ENCODE data around the gene DIP2A. TPM values are rescaled to one million over a fixed set of nuclear protein-coding genes. Genes with fewer than 3 reads are reported as not detected.

The DIP2A gene
- total RNA-seq, 8 experiments from 2014 or later, result 13.2 to 70.9 (median 16.5) TPM

DNA sequence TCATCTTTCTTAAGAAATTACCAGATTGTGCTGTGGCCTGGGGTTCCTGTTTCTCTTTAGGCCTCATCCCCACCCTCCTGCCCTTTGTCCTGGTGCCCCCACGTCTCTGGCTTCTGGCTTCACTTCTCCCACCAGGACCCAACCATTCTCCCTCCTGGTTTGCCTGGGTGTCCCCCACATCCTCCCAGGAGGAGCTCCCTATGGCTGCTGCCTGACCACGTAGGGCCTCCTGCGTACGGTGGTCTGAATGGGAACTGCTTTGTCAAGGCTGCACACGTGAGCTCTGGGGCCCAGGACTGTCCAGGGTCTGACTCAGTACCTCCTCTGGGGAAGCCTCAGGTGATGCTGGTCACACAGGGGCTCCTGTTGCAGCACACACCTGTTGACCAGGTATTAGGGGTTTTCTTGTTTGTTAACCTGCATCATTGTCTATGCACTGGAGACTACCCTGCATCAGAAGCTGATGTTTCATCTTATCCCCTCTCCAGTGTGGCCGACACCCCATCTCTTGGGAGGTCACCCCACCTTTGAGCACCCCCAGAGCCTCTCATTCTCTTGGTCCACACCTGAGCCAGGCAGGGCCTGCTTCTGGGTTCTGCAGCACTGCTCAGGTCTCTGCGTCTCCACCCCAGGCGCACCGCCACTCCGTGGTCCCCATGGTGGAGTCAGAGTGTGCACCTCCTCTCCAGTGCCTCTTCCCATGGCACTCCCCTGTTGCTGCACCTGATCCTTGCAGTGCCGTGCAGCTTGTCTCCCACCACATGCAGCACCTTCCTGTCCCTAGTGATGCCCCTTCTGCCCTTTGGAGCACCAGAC is 80.4 kb downstream of the DIP2A start:
- H3K4me1 ChIP-seq (replicated peaks in 1 of 2), result no peaks in the 10 kb centered on the region
- ATAC-seq (replicated peaks in 6 of 8), result no peak
- no peak overlapping the region for H3K4me3 ChIP-seq
- no peak overlapping the region for H3K27ac ChIP-seq
- 93 to 100% (median 94%) methylated on average over 5 to 9 of the region's 11 CpGs; no CpG with 5 or more reads in 7 of the 10 experiments for WGBS, 10 experiments
- in situ Hi-C loops (cut with MboI; ENCODE audit: low pct_unique_long_range_greater_than_20kb in 2 of 9, low sequenced_read_pairs in 9 of 9, unreplicated experiment in 9 of 9), result no loop called here

- in situ Hi-C loops (cut with MboI; ENCODE audit: low pct_unique_long_range_greater_than_20kb in 2 of 9, low sequenced_read_pairs in 9 of 9, unreplicated experiment in 9 of 9), result no loop called here
- no peak for ATAC-seq (replicated peaks in 6 of 8)
These were observed 81.5 kb downstream of the DIP2A start for GRCh38 chr21:46540087-46540710.

GRCh38 chr21:46542588-46543124 is 84.0 kb downstream of the DIP2A start:
- peak in 4 of 8 experiments; percentile 48 to 70 (median 52) for ATAC-seq (replicated peaks in 6 of 8)
- in situ Hi-C loops (cut with MboI; ENCODE audit: low pct_unique_long_range_greater_than_20kb in 2 of 9, low sequenced_read_pairs in 9 of 9, unreplicated experiment in 9 of 9), result no loop called here
- H3K4me3 ChIP-seq, result no peak overlapping the region
- WGBS, 10 experiments, result 100% methylated on average over 1 of the region's 8 CpGs; no CpG with 5 or more reads in 8 of the 10 experiments
- H3K4me1 ChIP-seq (replicated peaks in 1 of 2), result no peaks in the 10 kb centered on the region
- no peak overlapping the region for H3K27ac ChIP-seq

More at GRCh38 chr21:46540087-46540710, 81.5 kb downstream of the DIP2A start:
- WGBS, 10 experiments, result 90 to 100% (median 98%) methylated on average over 2 to 7 of the region's 11 CpGs; no CpG with 5 or more reads in 4 of the 10 experiments
- H3K4me1 ChIP-seq (replicated peaks in 1 of 2), result no peaks in the 10 kb centered on the region
- no peak overlapping the region for H3K27ac ChIP-seq
- H3K4me3 ChIP-seq, result no peak overlapping the region

DNA sequence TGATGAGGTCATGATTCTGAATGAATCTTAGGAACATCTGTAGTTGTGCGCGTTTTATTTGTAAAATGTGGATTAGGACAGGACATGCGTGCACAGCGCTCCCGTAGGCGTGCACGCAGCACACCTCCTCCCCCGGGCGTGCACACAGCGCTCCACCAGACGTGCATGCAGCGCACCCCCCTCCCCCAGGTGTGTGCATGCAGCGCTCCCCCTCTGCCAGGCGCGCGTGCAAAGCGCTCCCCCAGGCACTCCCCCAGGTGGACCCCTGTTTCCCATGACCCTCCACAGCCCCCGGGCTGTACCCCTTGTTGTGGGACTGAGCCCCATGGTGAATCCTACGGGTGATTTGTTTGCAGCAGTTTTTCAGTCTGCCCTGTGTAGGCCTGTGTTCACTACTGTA is 84.6 kb downstream of the DIP2A start:
- ATAC-seq (replicated peaks in 6 of 8), result no peak
- H3K4me1 ChIP-seq (replicated peaks in 1 of 2), result no peaks in the 10 kb centered on the region

GRCh38 chr21:46544003-46544402 is 85.3 kb downstream of the DIP2A start:
- no peak overlapping the region for H3K27ac ChIP-seq
- ATAC-seq (replicated peaks in 6 of 8), result no peak
- H3K4me1 ChIP-seq (replicated peaks in 1 of 2), result no peaks in the 10 kb centered on the region
- 65 to 100% (median 91%) methylated on average over 2 to 8 of the region's 8 CpGs; no CpG with 5 or more reads in 2 of the 10 experiments for WGBS, 10 experiments
- H3K4me3 ChIP-seq, result no peak overlapping the region
- in situ Hi-C loops (cut with MboI; ENCODE audit: low pct_unique_long_range_greater_than_20kb in 2 of 9, low sequenced_read_pairs in 9 of 9, unreplicated experiment in 9 of 9), result no loop called here

More for the DNA sequence above, 84.6 kb downstream of the DIP2A start:
- H3K4me3 ChIP-seq, result no peak overlapping the region
- in situ Hi-C loops (cut with MboI; ENCODE audit: low pct_unique_long_range_greater_than_20kb in 2 of 9, low sequenced_read_pairs in 9 of 9, unreplicated experiment in 9 of 9), result no loop called here
- no peak overlapping the region for H3K27ac ChIP-seq
- 100% methylated on average over 2 to 5 of the region's 19 CpGs; no CpG with 5 or more reads in 7 of the 10 experiments for WGBS, 10 experiments

DNA sequence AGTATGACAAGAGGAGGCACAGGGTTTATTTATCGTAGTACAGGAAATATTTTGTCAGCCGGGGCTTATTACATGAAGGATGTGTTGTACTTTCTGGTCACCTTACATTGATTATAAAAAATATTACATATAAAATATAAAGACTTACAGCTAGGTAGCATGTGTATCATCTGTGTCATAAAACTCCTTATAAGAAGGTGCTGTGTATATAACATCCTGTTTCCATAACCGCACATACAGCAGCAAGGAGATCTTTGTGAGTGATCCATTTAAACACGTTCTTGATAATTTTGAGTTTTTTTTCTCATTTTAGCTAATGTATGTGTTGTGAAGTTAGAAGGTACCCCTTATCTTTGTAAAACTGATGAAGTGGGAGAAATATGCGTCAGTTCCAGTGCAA is 86.1 kb downstream of the DIP2A start:
- Histone ChIP-seq H3K4me3 (no peak overlapping the region), H3K4me1 (replicated peaks in 1 of 2) (no peaks in the 10 kb centered on the region), H3K27ac (no peak overlapping the region)
- in situ Hi-C loops (cut with MboI; ENCODE audit: low pct_unique_long_range_greater_than_20kb in 2 of 9, low sequenced_read_pairs in 9 of 9, unreplicated experiment in 9 of 9), result no loop called here
- ATAC-seq (replicated peaks in 6 of 8), result no peak
- WGBS, 10 experiments, result 70 to 100% (median 91%) methylated on average over 1 to 5 of the region's 5 CpGs; no CpG with 5 or more reads in 1 of the 10 experiments

DNA sequence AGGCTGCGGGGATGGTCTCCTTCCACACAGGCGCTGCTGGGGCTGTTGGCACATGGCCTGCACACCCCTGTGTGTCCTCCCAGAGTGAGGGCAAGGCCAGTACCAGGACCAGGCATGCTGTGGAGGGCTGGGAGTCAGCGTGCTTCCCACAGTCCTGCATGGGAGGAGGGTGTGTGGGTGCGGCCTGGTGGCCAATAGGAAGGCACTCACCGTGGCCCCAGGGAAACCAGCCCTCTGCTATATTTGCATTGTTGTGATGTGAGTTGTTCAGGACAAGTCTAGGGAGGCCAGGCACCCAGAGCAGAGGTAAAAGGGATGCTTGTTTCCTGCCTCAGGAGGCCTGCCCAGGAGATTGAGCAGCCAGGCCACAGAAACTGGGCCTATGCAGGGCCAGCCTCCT is 86.7 kb downstream of the DIP2A start:
- H3K4me1 ChIP-seq (replicated peaks in 1 of 2), result no peaks in the 10 kb centered on the region
- no peak overlapping the region for H3K27ac ChIP-seq
- WGBS, 10 experiments, result 30 to 100% (median 97%) methylated on average over 1 to 4 of the region's 5 CpGs; no CpG with 5 or more reads in 7 of the 10 experiments
- no peak overlapping the region for H3K4me3 ChIP-seq
- peak in 3 of 8 experiments; percentile 84 to 99 (median 99) for ATAC-seq (replicated peaks in 6 of 8)
- in situ Hi-C loops (cut with MboI; ENCODE audit: low pct_unique_long_range_greater_than_20kb in 2 of 9, low sequenced_read_pairs in 9 of 9, unreplicated experiment in 9 of 9), result no loop called here

DNA sequence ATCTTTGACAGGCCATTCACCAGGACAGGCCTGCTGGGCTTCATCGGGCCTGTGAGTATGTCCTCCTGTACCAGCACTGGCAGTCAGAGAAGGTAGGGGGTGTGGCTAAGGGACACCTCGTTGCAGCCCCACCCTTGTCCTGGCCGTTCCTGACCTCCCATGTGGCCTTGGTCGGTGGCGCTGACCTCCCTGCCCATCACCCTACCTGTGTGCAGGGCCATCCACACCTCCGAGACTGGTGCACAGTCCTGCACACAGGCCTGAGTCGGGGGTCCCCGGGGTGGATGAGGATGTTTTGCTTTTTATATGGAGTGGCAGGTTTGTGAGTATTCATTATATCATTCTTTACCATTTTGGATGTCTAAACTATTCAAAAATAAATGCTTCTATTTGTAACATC is 87.2 kb downstream of the DIP2A start:
- no peaks in the 10 kb centered on the region for H3K4me1 ChIP-seq (replicated peaks in 1 of 2)
- H3K4me3 ChIP-seq, result no peak overlapping the region
- H3K27ac ChIP-seq, result no peak overlapping the region
- no peak for ATAC-seq (replicated peaks in 6 of 8)
- in situ Hi-C loops (cut with MboI; ENCODE audit: low pct_unique_long_range_greater_than_20kb in 2 of 9, low sequenced_read_pairs in 9 of 9, unreplicated experiment in 9 of 9), result no loop called here
- WGBS, 10 experiments, result 89 to 100% (median 93%) methylated on average over 2 to 3 of the region's 8 CpGs; no CpG with 5 or more reads in 5 of the 10 experiments

DNA sequence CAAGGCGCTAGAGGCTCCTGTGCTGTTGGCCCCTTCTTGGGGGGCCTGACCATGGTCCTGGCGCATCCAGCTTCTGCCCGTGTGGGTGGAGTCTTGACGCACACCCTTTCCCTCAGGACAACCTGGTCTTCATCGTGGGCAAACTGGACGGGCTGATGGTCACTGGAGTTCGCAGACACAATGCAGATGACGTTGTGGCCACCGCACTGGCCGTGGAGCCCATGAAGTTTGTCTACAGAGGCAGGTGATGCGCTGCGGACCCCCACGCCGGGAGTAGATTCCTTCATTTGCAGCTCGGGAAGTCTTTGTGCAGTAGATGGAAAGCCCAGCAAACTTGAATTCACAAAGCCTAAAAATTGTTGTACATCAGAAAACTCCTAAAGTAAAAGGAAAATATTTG is 88.1 kb downstream of the DIP2A start:
- no peak for ATAC-seq (replicated peaks in 6 of 8)
- 70 to 100% (median 95%) methylated on average over 1 to 10 of the region's 15 CpGs; no CpG with 5 or more reads in 4 of the 10 experiments for WGBS, 10 experiments
- in situ Hi-C loops (cut with MboI; ENCODE audit: low pct_unique_long_range_greater_than_20kb in 2 of 9, low sequenced_read_pairs in 9 of 9, unreplicated experiment in 9 of 9), result no loop called here
- Histone ChIP-seq H3K27ac (no peak overlapping the region), H3K4me1 (replicated peaks in 1 of 2) (no peaks in the 10 kb centered on the region), H3K4me3 (no peak overlapping the region)

- WGBS, 10 experiments, result 62 to 99% (median 89%) methylated on average over 2 to 12 of the region's 18 CpGs; no CpG with 5 or more reads in 3 of the 10 experiments
- no peaks in the 10 kb centered on the region for H3K4me1 ChIP-seq (replicated peaks in 1 of 2)
- H3K4me3 ChIP-seq, result no peak overlapping the region
- in situ Hi-C loops (cut with MboI; ENCODE audit: low pct_unique_long_range_greater_than_20kb in 2 of 9, low sequenced_read_pairs in 9 of 9, unreplicated experiment in 9 of 9), result no loop called here
- H3K27ac ChIP-seq, result no peak overlapping the region
- ATAC-seq (replicated peaks in 6 of 8), result no peak
These were observed 91.0 kb downstream of the DIP2A start for GRCh38 chr21:46549650-46550049.

- no peak for ATAC-seq (replicated peaks in 6 of 8)
- in situ Hi-C loops (cut with MboI; ENCODE audit: low pct_unique_long_range_greater_than_20kb in 2 of 9, low sequenced_read_pairs in 9 of 9, unreplicated experiment in 9 of 9), result no loop called here
These were observed 91.6 kb downstream of the DIP2A start for GRCh38 chr21:46550116-46550941.

GRCh38 chr21:46551636-46552241 is 93.0 kb downstream of the DIP2A start:
- ATAC-seq (replicated peaks in 6 of 8), result no peak
- no peaks in the 10 kb centered on the region for H3K4me1 ChIP-seq (replicated peaks in 1 of 2)
- no peak overlapping the region for H3K27ac ChIP-seq
- in situ Hi-C loops (cut with MboI; ENCODE audit: low pct_unique_long_range_greater_than_20kb in 2 of 9, low sequenced_read_pairs in 9 of 9, unreplicated experiment in 9 of 9), result no loop called here
- no peak overlapping the region for H3K4me3 ChIP-seq
- 60 to 100% (median 98%) methylated on average over 1 to 20 of the region's 24 CpGs for whole genome bisulfite sequencing, 10 experiments

More at GRCh38 chr21:46550116-46550941, 91.6 kb downstream of the DIP2A start:
- Histone ChIP-seq H3K4me1 (replicated peaks in 1 of 2) (no peaks in the 10 kb centered on the region), H3K4me3 (no peak overlapping the region), H3K27ac (no peak overlapping the region)
- 67 to 100% (median 88%) methylated on average over 1 to 7 of the region's 12 CpGs; no CpG with 5 or more reads in 5 of the 10 experiments for WGBS, 10 experiments
